ELF-1 (cell line): ENCODE results near the gene CFAP97.
"Not testable (repeated sequence)": the region's sequence is repeated elsewhere in the genome, so short reads cannot be mapped to it uniquely, and the experiment has no call there.

Experiments
- DNase-seq: peaks from one replicate; pipeline ENCODE4 v3.0.0-alpha.2; 2016; ENCODE audit warnings: low read depth, low spot score

CFAP97 gene

DNA sequence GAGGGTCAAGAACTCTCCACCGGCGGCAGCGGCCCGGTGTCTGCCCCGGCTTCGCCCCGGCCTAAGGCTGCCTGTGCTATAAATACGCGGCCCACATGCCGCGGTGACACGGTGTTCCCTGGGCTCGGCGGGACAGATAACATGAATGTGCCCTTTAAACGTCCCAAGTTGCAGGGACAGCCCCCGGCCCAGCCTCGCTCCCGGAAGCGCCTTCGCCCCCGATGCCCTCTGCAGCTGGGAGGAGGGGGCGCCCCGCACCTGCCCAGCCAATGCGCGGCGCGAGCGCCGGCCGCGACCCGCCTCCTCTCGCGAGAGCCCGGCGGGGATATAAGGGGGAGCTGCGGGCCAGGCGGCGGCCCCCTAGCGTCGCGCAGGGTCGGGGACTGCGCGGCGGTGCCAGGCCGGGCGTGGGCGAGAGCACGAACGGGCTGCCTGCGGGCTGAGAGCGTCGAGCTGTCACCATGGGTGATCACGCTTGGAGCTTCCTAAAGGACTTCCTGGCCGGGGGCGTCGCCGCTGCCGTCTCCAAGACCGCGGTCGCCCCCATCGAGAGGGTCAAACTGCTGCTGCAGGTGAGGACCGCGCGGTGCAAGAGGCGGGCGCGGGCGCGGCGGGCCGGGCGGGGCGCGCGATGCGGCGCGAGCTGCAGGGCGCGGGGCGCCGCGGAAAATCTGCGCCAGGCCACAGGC is 60.7 kb downstream of the CFAP97 start, which contains the start of gene SLC25A4:
Gene SLC25A4, plus strand, starts transcription at position 355 of the 689 bp plus-strand sequence. Its CDS starts 107 bp downstream, at position 462.
- peak; percentile 93 for DNase-seq

DNA sequence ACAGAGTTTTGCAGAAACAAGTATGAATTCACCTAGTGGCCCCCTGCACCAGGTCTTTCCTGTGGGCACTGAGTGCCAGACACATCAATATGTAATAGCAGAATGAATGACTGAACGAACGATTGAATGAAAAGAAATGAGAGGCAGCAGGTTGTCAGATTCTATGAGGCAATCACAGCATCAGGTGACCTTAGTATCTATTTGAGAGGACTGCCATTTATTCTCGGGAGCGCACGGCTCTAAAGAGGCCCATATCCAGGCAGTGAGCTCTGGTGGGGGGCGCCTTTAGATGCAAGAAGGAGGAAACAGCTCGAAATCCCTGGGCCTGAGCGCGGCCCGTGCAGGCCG is 61.3 kb downstream of the CFAP97 start:
- DNase-seq: no peak

DNA sequence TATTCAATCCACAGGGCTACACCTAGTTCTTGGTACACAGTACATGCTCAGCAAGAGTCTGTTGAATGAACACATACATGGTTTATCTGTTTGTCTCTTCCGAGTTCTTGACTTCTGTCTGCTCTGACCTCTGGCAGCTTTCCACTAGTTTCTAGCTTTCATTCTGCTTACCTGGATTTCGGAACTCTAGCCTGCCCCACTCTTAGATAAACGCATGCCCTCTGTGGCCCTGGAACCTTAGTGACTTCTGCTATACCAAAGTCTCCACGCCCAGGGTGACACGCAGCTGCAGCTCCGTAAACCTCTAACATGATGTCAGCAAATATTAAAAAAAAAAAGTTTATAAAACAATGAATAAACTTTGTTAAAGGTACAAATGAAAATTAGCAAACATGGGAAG is 62.0 kb downstream of the CFAP97 start:
- DNase-seq: no peak

DNA sequence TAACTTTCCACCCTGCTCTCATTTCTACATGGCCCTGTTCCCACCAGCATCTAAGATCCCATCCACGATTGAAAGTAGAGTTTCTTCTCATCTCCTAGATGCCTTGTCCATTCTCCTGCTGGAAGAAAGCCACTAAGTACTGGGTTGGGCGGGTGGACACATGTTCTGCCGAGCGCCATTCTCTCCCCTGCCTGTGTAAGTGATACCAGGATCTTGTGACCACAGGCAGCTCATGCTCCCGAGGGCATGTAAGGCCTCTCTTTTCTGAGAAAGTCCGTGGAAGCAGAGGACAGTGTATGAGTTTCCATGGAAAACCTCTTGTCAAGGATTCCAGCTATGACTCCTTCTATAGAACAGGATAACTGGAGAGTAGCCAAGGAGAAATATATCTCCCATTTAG is 64.1 kb downstream of the CFAP97 start:
- DNase-seq: no peak

DNA sequence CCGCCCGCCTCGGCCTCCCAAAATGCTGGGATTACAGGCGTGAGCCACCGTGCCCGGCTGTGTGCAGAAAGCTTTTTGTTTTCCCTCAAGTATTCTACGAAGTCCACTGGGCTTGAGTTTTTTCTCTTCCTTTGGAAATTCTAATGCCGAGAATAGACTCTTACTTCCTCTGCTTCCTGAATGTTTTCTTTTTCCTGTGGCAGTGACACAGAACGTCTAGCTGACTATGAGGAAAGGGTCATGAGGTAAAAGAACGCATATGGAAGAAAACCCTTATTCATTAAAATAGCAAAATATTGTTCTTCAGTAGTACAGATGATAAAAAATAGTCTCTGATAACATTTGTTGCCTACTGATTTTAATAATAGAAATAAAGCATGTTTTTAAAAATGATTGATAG is 65.6 kb downstream of the CFAP97 start:
- no peak for DNase-seq

DNA sequence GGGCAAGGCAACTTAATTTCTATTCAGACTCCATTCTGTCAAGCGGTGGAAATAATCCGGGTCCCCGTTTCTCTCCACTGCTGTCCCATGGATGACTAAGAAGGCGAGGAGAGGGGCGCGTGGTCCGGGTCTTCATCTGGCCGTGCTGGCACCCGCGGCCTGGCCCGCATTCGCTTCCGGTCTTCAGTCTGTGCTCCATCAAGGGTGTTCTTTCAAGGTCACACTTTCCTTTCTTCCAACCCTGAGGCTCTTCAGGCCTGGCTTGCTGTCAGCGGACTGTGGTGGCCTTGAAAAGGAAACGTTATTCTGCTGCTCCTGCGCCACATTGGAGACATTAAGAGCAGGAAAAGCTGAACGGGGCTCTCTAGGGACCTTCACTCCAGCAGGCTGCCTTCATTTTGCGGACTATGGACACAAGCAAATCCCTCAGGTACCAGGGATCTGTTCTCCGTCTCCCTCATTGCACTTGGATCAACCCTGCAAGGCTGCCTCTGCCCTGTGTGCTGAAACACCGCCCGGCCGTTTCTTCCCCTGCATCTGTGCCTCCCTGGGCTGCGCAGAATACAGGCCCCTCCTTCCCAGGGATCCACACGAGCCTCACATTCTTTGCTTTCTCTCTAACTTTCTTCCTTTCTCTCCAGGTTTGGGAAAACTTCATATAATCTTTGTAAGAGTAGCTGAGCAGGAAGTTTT is 66.4 kb downstream of the CFAP97 start:
- DNase-seq: no peak

DNA sequence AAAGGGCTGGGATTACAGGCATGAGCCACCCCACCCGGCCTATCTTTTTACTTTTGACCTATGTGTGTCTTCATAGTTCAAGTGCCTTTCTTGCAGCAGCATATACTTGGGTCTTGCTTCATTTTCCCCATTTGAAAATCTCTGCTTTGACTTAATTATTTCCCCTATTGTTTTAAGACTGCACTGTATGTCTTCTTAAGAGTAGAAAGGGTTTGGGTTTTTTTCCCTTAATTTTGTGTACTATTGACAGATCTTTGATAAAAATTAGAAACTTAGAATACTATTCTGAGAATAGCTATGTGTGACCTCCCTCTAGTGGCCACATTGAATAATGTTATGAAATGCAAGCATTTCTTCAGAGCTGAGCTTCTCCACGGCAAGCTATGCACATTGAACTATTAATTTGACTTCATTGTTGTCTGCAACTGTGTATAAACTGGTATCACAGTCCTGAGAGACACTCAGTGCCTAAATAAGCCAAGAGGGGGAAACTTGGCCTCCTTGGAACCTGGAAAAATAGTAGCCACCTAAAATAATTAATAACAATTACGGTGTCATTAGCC is 69.4 kb downstream of the CFAP97 start:
- no peak for DNase-seq

DNA sequence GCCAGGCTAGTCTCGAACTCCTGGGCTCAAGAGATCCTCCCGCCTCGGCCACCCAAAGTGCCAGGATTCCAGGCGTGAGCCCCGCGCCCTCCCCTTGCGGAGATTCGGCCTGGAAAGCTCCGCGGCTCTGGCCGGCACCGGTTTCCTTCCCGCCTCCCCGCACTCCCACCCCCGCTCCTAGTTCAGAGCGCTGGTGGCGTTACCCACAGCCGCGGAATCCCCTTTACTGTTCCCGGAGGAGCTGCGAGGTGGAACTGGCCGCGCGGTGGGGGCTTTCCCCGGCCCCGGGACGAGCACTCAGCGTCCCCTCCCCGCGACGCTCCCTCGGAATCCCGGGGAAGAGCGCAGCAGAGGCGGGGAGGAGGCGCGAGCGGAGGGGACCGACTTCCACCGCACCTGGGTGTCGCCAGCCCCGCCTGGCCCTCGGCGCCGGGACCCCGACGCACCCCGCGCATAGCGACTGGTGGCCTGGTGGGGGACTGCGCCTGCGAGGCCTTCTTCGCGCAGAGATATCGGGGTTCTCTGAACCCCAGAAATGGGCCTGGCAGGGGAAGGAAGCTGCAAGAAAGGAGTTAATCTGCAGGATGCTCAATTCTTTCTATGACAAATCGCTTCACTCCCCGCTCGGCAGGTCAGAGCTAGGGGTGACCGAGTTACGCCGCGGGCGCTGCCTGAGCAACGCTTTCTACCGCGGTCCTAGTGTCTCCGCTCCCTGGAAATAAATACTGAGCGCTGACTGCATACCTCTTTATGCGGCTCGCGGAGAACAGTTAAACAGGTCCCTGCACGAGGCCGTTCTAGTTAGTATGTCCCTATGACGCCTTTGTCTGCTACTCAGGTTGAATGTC is 75.3 kb downstream of the CFAP97 start:
- peak; percentile 70 for DNase-seq

DNA sequence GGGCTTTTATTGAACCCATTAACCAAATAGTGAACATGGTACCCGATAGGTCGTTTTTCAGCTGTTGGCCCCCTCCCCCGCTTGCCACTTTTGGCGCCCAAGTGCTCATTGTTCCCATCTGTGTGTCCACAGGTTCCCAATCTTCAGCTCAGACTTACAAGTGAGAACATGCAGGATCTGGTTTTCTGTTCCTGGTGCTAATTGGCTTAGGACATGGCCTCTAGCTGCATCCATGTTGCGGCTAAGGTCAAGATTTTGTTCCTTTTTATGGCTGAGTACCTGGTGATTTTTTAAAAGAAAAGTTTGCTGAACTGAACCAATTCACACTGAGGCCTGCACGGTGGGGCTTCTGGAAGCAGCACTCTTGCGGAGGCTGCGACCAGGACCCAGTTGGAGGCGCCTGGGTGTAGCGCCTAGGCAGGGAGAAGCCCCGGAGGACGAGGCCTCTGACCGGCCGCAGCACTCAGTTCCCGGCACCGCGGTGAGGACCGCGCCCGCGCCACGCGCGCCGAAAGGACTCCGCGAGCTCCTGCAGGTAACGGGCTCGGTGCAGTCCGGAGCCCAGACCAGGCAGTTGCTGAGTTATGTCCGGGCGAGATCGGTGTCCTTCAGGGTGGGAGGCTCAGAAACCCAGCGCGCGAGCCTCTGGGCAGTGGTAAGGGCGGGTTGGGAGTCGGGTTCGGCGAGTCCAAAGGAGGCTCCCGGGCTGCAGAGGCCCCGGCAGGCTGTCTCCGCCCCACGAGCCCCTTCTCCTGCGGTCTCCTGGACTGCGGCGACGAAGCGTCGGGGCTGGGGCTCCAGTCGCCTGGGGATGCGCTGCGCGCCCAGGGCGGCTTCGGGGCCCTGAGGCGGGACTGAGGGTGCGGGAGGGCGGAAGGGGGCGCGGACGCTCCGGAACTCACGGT is 76.5 kb downstream of the CFAP97 start:
- DNase-seq: peak; percentile 63

DNA sequence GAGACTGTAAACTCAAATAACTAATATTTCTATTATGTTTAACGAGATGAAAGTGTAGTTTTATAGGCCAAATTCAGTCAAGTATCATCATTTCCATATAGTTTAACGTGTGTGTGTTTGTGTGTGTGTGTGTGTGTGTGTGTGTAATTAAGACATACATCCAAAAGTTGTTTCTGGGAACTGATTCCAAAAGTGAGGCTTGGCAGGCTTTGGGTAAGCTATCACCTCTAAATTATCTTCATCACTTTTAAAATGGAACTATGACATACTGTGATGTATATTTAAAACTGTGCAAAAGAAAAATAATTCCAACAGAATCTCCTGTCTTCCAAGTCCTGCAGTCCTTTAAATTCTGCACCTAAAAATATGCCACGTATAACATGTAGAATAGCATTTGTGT is 79.8 kb downstream of the CFAP97 start:
- no peak for DNase-seq

DNA sequence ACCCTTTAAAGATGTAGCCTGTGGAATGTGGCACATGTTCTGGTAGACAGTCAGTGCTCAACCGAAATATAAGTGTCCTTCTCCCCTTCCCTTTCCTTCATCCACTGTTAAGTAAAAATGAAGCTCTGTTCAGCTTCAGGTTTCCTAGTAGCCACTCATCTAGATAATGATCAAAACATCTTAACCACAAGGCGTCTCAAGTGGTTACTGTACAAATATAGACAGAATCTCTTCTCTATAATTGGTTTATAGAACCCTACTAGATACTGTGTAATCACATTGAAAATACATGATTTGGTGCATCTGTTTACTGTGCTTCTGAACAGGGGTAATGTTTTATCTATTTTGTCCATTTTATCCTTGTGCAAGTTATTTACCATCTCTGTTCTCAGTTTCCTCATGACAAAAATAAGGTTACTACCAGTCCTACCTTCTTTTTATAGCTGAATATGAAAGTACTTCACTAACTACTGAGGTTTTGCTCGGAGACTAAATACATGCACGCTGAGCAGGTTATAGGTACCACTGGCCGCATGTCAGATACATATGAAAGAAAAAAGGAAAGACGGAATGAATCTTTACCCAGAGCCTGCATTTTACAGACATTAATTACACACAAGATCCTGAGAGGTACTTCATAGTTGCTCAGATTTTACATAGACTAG is 81.0 kb downstream of the CFAP97 start:
- no peak for DNase-seq

DNA sequence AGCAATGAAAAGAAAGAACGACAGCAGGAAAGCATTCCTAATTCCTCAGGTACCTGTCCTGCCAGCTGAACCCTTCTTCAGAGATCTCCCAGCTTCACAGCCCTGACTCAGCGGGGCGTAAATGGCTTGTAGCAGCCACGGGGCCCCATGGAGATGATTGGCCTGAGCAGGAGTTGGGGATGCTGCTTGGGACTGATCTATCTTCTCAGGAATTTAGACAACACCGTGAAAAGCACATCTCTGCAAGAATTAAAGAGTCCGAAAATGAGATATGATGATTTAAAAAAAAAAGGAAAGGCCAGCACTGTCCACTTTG is 83.2 kb downstream of the CFAP97 start:
- DNase-seq: no peak

DNA sequence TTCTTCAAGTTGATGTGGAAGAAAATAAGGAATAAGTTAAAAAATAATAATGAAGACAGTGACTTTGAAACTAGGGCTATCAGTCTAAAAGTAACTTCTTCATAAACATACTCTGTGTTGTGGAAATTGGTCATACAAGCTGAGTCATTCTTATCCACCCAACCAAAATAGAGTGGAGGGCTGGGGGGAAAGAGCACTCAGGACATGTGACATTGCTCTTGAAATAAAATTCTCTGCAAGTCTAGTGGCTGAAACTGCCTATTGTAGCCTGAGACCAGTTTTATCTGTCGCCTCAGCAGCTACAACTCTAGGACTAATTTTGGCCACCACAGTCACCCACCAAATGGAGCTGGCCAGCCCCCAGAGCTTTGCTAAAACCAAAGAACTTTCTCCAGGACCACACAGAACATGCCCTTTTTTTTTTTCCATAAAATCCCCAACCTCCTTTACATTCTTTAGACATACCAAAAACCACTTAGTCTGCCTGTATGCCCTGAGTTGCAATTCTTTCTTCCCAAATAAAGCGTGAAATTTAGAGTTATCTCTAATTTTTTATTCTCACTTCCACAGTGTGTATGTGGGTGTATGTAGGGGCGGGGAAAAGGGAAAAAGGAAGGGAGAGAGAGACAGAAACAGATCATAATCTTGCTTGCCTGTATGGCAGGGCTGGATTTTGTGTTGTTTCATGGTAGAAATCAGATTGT is 83.7 kb downstream of the CFAP97 start:
- no peak for DNase-seq

DNA sequence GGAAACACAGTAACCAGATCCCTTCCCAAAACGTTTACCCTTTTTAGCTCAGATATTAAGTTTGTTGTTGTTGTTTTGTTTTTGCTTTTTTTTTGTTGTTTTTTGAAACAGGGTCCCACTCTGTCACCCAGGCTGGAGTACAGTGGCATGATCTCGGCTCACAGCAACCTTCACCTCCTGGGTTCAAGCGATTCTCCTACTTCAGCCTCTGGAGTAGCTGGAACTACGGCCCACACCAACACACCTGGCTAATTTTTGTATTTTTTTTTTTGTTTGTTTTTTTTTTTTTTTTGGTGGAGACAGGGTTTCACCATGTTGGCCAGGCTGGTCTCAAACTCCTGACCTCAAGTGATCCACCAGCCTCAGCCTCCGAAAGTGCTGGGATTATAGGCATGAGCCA is 84.3 kb downstream of the CFAP97 start:
- not testable (repeated sequence) for DNase-seq

DNA sequence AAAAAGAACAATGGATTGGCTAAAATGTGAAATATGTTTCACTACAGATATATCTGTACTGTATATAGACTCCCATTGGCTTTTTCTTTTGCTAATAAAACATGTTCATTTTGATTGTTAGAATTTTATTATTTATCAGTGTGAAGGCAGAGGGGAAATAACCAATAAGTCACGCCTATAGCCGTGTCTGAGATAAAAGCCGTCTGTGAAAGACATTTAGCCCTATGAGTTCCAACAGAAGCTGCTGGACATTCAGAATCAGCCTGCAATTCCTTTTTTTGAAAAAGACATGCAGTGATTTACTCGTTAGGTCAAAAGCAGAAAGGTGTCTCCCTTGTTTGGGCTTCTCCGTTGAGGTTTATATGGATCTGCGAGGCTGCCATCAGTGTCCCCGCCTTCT is 84.9 kb downstream of the CFAP97 start:
- DNase-seq: no peak

DNA sequence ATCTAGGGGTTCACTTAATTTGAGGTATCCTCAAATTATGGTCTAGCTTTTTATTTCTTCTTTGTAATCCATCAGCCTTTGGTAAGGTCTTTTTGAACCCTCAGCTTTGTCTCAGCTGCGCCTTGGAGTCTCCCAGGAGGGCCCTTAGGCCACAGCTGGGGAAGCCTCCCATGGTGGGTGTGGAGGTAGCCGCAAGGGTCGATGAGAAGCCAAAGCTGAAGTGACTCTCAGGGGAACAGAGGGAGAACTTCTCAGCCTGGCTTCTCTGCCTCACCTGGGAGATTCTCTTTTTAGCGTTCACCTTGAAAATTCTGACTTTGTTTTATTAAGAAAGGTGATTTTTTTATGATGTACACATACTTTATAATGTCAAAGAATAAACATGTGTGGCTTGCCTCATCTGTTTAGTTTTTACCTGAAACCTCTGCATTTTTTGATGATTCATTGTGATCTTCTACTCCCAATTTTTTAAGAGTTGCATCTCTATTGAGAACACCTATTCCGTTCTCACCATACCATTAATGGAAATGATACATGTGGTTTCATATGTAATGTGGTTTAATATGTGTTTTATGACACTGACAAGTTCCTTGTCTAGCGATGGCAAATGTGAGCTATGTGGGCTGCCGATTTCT is 86.4 kb downstream of the CFAP97 start:
- DNase-seq: no peak

DNA sequence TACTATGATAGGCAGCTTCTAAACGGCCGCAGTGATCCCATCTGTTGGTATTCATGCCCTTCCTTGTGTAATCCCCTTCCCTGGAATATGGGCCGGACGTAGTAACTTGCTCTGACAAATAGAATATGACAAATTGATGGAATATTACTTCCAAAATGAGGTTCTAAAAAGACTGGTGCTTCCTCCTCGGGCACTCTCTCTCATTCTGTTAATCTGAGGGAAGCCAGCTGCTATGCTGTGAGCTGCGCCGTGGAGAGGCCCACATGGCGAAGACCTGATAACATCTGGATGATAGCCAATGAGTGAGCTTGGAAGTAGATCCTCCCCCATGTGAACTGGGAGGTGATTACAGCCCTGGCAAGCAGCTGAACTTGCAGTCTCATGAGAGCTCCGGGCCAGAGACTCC is 88.0 kb downstream of the CFAP97 start:
- DNase-seq: peak; percentile 90

DNA sequence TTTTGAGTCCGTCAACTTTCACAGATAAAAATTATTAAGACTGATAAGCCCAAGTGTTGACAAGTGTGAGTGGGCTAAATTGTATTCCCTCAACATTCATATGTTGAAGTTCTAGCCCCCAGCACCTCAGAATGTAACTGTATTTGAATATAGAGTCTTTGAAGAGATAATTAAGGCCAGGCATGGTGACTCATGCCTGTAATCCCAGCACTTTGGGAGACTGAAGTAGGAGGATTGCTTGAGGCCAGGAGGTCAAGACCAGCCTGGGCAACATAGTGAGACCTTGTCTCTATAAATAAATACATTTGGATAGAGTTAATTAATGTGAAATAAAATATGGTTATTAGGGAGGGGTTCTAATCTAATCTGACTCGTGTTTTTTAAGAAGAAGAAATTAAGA is 90.5 kb downstream of the CFAP97 start:
- DNase-seq: no peak

DNA sequence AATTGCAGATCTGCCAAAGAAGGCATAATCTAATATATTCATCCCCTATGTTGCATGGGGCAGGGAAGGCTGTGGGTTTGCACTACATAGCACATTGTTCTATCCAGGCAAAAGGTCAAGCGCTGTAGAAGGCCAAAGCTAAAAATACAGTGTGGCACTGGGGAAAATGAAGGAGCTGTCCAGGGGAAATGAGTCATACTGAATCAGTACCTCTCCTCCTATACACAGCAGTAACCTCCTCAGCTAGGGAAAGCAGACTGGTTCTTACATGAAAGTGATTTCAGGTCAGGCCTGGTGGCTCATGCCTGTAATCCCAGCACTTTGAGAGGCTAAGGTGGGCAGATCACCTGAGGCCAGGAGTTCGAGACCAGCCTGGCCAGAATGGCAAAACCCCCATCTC is 91.7 kb downstream of the CFAP97 start:
- peak; percentile 53 for DNase-seq

DNA sequence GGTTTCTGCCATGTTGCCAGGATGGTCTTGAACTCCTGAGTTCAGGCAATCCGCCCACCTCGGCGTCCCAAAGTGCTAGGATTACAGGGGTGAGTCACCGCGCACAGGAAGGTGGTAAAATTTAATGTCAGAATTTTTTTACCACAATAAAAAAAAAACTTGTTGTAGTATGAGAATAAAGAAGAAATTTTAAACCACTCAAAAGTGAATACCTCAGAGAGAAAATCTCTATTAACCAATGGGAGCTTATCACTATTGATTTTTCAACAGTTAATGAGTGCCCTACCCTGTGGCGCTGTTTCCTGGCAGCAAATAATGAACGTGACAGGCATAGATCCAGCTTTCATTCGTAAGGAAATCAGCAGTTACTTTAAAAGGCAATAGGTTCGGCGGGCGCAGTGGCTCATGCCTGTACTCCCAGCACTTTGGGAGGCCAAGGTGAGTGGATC is 93.4 kb downstream of the CFAP97 start:
- DNase-seq: no peak
